GM12872 (cell line): ENCODE results near the gene TBC1D10B.

Experiments
- CTCF ChIP-seq: IDR thresholded peaks from 3 replicates; pipeline ENCODE4 v1.5.1; 2011; ENCODE audit warnings: low read depth, mild to moderate bottlenecking, low read length, moderate library complexity; ENCODE audit not compliant: insufficient read depth

Gene TBC1D10B

DNA sequence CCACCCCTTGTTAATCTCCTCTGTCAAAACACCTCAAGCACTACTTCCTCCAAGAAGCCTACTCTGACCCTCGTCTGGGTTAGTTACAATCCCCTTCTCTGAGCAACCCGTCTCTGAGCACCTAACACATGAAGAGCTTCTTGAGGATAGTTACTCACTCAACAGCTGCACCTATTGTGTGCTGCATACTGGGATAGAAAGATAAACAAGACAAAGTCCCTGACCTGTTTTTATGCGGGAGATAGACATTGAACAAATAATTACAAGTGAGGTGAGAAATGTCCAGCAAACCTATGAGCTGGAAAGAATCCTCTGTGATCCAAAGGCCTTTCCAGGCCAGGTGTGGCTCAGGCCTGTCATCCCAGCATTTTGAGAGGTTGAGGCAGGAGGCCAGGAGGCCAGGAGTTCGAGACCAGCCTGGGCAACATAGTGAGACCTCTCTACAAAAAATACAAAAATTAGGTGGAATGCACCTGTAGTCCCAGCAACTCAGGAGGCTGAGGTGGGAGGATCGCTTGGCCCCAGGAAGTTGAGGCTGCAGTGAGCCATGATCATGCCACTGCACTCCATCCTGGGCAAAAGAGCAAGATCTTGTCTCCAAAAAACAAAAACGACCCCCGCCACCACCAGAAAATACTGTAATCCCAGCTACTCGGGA, 31.6 kb upstream of the TBC1D10B start:
- TF ChIP-seq CTCF, result no peak

- no peak for TF ChIP-seq CTCF
Observed at GRCh38 chr16:30399435-30400186, 29.3 kb upstream of the TBC1D10B start.

DNA sequence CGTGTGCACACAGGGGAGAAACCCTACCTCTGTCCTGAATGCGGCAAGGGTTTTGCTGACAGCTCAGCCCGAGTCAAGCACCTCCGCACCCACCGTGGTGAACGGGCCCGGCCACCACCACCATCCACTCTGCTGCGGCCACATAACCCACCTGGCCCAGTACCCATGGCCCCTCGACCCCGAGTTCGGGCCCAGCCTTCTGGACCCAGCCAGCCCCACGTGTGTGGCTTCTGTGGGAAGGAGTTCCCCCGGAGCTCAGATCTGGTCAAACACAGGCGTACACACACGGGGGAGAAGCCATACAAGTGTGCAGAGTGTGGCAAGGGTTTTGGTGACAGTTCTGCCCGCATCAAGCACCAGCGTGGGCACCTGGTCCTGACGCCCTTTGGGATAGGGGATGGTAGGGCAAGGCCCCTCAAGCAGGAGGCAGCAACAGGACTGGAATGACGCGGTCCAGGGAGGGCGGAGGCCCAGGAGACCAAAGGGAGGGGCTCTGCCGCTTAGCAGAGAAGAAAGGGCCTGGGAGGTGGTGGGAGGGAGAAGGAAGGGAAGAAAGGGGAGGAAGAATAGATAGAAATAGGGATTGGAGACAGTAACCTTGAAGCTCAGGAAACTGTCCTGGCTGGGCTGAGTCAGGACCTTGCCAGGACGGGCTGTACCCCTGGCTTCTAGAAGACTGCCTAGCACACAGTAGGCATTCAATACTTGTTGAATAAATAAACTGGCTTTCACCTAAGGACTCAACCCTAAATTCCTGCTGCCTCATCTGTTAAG, 28.6 kb upstream of the TBC1D10B start:
- TF ChIP-seq CTCF, result no peak

- TF ChIP-seq CTCF, result no peak
Observed at GRCh38 chr16:30397776-30398660, 27.7 kb upstream of the TBC1D10B start.

DNA sequence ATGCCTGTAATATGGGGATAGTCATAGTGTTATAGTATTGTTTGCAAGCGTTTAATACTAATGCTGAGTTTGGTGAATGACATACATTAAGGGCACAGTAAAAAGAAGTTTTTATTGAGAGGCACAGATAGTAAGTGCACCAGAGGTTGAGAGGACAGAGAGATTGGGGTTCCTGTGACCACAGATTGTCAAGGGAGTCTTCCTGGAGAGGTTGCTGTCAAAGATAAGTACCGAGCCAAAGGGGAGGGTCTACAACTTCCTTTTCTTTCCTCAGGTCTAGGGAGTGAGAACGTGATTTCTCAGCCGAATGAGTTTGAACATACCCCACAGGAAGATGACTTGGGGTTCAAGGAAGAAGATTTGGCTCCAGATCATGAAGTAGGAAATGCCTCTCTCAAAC, 26.8 kb upstream of the TBC1D10B start:
- no peak for TF ChIP-seq CTCF

DNA sequence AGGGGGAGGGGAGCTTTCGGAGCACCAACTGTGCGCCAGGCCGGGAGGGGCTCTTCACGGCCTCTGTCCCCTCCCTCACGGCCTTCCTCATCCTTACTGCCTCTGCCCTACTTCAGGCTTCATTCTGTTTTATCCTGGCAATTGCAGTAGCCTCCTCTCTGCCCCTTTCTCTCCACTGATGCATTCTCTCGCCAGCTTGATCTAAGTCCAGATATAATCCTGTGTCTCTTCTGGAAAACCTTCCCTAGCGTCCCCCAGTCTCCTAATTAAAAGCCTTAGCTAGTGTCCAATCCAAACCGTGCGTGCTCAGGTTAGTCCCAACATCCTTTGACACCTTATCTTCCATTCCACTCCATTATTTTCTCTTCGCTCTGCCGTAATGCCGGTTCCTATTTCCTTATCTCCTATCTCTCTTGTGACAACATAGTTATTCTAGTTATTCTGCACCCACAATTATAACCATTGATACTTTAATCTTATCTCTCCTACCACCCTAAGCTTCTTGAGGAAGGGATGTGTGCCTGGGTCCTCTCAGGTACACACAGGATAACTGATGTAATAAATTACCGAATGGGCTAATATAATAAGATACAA, 25.8 kb upstream of the TBC1D10B start:
- no peak for TF ChIP-seq CTCF
